Measurements from ENCODE around the gene PTGER3.
"Not testable (repeated sequence)": the region's sequence is repeated elsewhere in the genome, so short reads cannot be mapped to it uniquely, and the experiment has no call there.

The PTGER3 gene

DNA sequence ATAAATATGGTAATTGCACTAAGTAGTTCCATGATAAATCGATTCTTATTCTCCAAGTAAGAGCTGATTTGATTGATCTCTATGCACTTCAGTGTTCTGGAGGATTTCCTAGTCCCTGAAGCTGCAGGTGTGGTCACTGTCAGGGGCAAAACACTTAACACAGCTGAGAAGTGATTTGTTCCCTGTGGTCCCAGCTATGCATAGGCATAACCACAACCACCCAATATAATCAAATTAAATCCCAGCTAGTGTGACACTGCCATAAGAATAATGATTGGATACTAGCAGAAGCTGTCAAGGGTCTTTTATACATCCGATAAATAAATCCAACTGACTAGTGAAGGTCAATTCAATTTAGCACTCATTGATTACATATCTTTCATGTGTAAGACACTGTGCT lies 60.1 kb downstream of the PTGER3 start:
- TF ChIP-seq CTCF (IDR thresholded peaks at IDR 0.05; ENCODE audit: low read depth, low read length, missing control alignments), result no peak
- in situ Hi-C loops (cut with HindIII; ENCODE audit: low sequenced_read_pairs), result no loop called here
- DNase-seq (ENCODE audit: low read depth), result no peak
- no peak overlapping the region for H3K4me3 ChIP-seq (ENCODE audit: low read depth, low read length)

GRCh38 chr1:70985776-70986225 lies 61.8 kb downstream of the PTGER3 start:
- DNase-seq (ENCODE audit: low read depth); H3K4me3 ChIP-seq (ENCODE audit: low read depth, low read length); in situ Hi-C loops (cut with HindIII; ENCODE audit: low sequenced_read_pairs): not testable (repeated sequence)

DNA sequence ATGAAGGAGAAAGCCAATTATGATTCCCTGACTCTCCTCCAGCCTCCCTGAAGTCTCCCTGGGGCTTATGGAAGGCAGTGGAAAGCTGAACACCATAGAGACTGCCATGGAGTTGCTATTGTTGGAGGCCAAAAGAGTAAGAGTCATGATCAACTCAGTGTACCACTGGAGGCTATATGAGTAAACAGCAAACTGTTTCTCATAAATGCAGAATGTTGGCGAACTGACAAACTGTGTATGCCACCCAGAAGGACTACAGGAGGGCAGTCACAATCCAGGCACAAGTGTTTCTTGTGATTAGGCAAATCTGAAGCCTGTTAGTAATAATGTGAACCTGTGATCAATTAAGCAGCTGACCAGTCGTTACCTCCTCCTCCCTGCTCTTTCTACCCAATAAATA lies 62.3 kb downstream of the PTGER3 start:
- H3K4me3 ChIP-seq (ENCODE audit: low read depth, low read length); DNase-seq (ENCODE audit: low read depth); in situ Hi-C loops (cut with HindIII; ENCODE audit: low sequenced_read_pairs): not testable (repeated sequence)

DNA sequence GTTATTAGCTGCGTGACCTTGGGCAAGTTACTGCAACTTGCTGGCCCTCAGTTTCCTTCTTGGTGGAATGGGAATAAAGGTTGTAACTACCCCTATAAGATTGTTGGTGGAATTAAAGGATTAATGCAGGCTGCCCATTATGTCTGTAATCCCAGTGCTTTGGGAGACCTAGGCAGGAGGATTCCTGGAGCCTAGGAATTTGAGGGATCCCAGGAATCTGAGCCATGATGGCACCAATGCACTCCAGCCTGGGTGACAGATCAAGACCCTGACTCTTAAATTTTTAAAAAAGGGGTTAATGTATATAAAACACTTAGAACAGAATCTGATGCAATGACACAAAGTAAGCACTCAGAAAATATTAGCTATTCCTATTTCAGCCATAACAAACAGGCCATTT lies 67.3 kb downstream of the PTGER3 start:
- TF ChIP-seq CTCF (IDR thresholded peaks at IDR 0.05; ENCODE audit: low read depth, low read length, missing control alignments), result no peak
- in situ Hi-C loops (cut with HindIII; ENCODE audit: low sequenced_read_pairs), result no loop called here
- DNase-seq (ENCODE audit: low read depth), result no peak
- no peak overlapping the region for H3K4me3 ChIP-seq (ENCODE audit: low read depth, low read length)

- in situ Hi-C loops (cut with HindIII; ENCODE audit: low sequenced_read_pairs), result no loop called here
- DNase-seq (ENCODE audit: low read depth), result no peak
- TF ChIP-seq CTCF (IDR thresholded peaks at IDR 0.05; ENCODE audit: low read depth, low read length, missing control alignments), result no peak
- H3K4me3 ChIP-seq (ENCODE audit: low read depth, low read length), result no peak overlapping the region
These were observed 67.7 kb downstream of the PTGER3 start for GRCh38 chr1:70979881-70980280.

GRCh38 chr1:70979313-70979712 lies 68.3 kb downstream of the PTGER3 start:
- in situ Hi-C loops (cut with HindIII; ENCODE audit: low sequenced_read_pairs), result no loop called here
- H3K4me3 ChIP-seq (ENCODE audit: low read depth, low read length), result no peak overlapping the region
- no peak for DNase-seq (ENCODE audit: low read depth)
- no peak for TF ChIP-seq CTCF (IDR thresholded peaks at IDR 0.05; ENCODE audit: low read depth, low read length, missing control alignments)

- in situ Hi-C loops (cut with HindIII; ENCODE audit: low sequenced_read_pairs), result no loop called here
- H3K4me3 ChIP-seq (ENCODE audit: low read depth, low read length), result no peak overlapping the region
- TF ChIP-seq CTCF (IDR thresholded peaks at IDR 0.05; ENCODE audit: low read depth, low read length, missing control alignments), result no peak
- DNase-seq (ENCODE audit: low read depth), result no peak
These were observed 69.0 kb downstream of the PTGER3 start for GRCh38 chr1:70978623-70979022.

DNA sequence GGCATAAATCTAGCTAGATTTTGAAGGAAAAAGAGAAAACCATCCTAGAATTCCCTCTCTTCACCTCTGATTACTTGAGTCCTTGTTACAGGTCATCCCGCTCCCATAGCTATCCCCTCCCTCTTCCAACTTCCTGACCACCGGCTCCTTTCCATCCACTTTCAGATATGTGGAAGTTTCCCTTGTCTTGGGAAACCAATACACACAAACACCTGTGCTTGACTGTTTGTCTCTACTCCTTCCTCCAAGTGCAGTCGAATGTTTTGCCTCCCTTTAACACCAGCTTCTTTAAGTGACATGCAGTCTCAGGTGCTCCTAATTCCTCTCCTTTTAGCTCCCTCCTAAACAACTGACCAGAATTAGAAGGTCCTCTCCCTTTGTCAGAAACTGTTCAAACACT lies 70.0 kb downstream of the PTGER3 start:
- in situ Hi-C loops (cut with HindIII; ENCODE audit: low sequenced_read_pairs), result no loop called here
- no peak for TF ChIP-seq CTCF (IDR thresholded peaks at IDR 0.05; ENCODE audit: low read depth, low read length, missing control alignments)

More for the DNA sequence above, 70.0 kb downstream of the PTGER3 start:
- H3K4me3 ChIP-seq (ENCODE audit: low read depth, low read length), result no peak overlapping the region
- DNase-seq (ENCODE audit: low read depth), result no peak

All from astrocyte of the cerebellum (primary cell).